GM21367 (cell line): ENCODE measurements around the gene RRP8.

Experiments
- ATAC-seq: cut with Tn5 transposase; IDR thresholded peaks from one replicate; pipeline ENCODE4 v1.9.1; 2021; ENCODE audit not compliant: unreplicated experiment

Gene RRP8

GRCh38 chr11:6633422-6634408 is 30.3 kb upstream of the RRP8 start:
- ATAC-seq: no peak

- ATAC-seq: no peak
Observed at GRCh38 chr11:6632116-6633073, 29.0 kb upstream of the RRP8 start.

GRCh38 chr11:6631361-6631890 is 28.0 kb upstream of the RRP8 start:
- ATAC-seq: no peak

GRCh38 chr11:6630632-6631291 is 27.3 kb upstream of the RRP8 start:
- ATAC-seq: no peak

GRCh38 chr11:6629892-6630631 is 26.6 kb upstream of the RRP8 start:
- ATAC-seq: no peak

- ATAC-seq: no peak
Observed at GRCh38 chr11:6629573-6629891, 26.1 kb upstream of the RRP8 start.

GRCh38 chr11:6628526-6628925 is 25.1 kb upstream of the RRP8 start:
- ATAC-seq: no peak

- peak; percentile 47 for ATAC-seq
Observed at GRCh38 chr11:6627762-6628241, 24.4 kb upstream of the RRP8 start.

- ATAC-seq: no peak
Observed at GRCh38 chr11:6626971-6627761, 23.8 kb upstream of the RRP8 start.

GRCh38 chr11:6625832-6626420 is 22.5 kb upstream of the RRP8 start:
- ATAC-seq: no peak

- no peak for ATAC-seq
Observed at GRCh38 chr11:6625156-6625831, 21.9 kb upstream of the RRP8 start.

GRCh38 chr11:6623391-6624363 is 20.3 kb upstream of the RRP8 start:
- no peak for ATAC-seq

GRCh38 chr11:6622261-6623171 is 19.1 kb upstream of the RRP8 start:
- no peak for ATAC-seq

GRCh38 chr11:6621711-6622211 is 18.3 kb upstream of the RRP8 start:
- ATAC-seq: no peak

- no peak for ATAC-seq
Observed at GRCh38 chr11:6620636-6621035, 17.2 kb upstream of the RRP8 start.
